HG02870 (cell line): ENCODE measurements around the gene CHMP2B.
"Not testable (repeated sequence)": the region's sequence is repeated elsewhere in the genome, so short reads cannot be mapped to it uniquely, and the experiment has no call there.

Experiments
- ATAC-seq: cut with Tn5 transposase; IDR thresholded peaks from one replicate; pipeline ENCODE4 v1.9.1; 2021; ENCODE audit warnings: mild to moderate bottlenecking, moderate library complexity; ENCODE audit not compliant: unreplicated experiment

Gene CHMP2B

DNA sequence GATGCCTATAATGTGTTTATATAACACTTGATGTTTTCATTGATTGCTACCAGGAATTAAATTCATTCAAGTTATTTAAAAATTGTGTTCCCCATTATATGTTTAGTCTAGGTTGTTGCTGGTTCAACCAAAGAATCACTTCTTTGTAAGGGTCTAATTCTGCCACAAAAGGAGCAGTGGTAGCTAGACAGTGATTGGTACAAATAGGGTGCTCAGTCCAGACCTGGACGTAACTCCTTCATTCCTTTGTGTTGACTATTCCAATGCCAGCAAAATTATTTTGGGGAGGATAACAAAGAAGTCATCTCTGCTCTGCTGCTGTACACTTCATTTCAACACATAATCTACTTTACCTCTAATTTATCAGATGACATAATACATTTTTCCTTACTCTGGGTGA lies 1.2 kb downstream of the CHMP2B start:
- ATAC-seq = no peak

DNA sequence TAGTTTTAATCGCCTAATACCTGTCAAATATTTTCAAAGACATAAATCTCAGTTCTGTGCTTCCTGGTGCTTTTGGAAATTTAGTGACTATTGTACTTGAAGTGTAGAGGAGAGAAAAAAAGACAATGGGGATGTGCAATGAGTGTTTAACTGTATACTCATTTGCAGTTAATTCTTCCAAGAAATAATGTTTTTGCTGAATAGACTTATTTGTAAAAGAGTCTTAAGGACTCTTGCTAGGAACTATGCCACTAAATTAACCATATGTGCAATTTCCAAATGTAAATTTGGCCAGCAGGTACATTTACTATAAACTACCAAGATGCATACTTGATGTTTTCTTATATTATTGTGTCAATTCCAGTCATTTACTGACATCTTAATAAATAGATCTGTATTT lies 2.0 kb downstream of the CHMP2B start:
- ATAC-seq = no peak

DNA sequence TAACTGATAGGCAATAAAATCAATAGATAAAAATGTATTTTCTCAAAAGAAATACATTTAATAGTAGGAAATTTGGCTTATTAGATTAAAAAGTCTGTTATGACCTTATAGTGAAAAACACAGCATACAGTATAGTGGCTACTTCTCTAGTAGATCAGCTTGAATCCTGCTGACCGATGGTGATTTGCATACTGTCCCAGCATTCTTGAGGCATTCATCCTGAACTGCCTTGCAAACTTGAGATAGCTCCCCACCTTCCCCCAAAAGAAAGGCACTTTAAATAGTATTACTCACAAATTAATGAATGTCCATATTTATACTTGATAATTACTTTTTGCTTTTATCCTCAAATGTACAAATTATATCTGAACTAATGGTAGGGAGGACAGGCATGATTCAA lies 6.7 kb downstream of the CHMP2B start:
- ATAC-seq = no peak

DNA sequence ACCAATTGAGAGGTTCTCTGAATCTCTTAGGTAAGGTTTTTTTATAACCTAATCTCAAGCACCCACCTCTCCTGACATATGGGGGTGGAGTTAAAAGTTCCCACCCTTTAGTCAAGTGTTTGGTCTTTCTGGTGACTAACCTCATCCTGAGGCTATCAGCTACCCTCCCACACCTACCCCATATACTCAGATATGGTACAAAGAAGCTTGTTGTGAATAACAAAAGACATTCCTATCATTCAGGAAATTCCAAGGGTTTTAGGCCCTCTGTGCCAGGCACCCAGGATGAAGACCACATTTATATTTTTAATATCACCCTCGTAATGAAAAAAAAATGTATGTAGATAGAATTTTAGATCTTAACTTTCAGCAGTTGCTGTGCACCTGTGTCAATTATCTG lies 9.0 kb downstream of the CHMP2B start:
- ATAC-seq = no peak

DNA sequence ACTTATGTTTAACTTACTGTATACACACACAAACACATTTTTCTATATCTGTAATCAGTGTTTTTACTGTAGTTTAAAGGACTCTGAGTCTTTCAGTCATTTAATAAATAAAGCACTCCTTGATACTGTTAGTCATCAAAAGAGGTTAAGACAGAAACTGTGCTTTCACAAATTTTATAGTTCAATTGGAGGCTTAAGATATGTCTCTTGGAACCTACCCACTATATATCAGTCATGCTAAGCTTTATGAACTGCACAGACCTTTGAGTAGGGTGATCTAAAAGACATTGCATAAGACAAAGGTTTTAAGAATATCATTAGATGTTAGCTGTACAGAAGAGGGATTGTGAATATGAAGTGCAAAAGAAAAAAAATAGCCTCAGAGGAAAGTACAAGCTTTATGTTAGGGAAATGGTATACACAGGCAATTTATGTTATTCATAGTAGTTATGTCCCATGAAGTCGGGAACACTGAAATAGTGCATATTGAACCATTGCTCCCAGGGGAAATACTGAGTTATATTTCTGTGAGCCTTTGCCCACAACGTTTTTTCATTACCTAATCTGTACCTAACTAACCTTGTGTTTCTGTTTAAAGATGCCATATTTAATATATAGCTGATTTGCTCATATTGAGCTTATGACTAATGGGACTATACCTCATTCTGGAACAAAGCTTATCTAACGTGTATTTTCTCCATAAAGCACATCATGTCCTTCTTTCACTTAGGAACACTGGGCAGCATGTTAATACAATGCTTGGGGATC lies 19.7 kb downstream of the CHMP2B start:
- no peak for ATAC-seq

DNA sequence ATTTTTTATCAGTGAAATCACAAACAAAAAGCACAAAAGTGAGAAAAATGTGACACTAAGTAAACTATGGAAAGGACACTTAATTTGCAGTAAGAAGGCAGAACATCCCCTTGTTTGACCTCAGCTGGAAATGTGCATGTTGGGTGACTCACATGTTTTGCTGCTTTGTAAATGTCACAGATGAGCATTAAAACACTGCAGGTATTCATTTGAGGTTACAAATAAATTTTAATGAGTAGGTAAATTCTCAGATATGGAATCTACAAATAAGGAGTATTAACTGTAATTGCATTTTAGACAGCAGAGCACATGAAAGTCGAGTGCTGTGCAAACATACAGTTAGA lies 20.3 kb downstream of the CHMP2B start:
- no peak for ATAC-seq

DNA sequence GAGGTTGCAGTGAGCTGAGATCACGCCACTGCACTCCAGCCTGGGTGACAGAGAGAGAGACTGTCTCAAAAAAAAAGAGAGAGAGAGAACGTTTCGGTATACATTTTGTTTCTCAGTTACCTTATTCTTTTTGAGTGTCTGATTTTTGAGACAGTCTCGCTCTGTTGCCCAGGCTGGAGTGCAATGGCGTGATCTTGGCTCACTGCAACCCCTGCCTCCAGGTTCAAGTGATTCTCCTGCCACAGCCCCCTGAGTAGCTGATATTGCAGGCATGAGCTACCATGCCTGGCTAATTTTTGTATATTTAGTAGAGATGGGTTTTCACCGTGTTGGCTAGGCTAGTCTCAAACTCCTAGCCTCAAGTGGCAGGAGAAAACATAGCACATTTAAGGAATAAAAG lies 21.1 kb downstream of the CHMP2B start:
- not testable (repeated sequence) for ATAC-seq

DNA sequence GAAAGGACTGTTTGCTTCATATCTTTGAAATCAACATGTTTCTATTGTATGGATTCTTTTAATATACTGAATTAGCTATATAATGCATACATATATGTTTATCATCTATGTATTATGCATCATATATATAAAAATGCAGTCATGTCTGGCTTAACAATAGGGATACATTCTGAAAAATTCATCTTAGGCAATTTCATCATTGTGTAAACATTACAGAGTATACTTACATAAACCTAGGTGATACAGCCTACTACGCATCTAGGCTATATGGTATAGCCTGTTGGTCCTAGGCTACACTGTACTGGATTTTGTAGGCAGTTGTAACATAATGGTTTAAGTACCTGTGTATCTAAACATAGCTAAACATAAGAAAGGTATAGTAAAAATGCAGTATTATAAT lies 21.7 kb downstream of the CHMP2B start:
- ATAC-seq = no peak

DNA sequence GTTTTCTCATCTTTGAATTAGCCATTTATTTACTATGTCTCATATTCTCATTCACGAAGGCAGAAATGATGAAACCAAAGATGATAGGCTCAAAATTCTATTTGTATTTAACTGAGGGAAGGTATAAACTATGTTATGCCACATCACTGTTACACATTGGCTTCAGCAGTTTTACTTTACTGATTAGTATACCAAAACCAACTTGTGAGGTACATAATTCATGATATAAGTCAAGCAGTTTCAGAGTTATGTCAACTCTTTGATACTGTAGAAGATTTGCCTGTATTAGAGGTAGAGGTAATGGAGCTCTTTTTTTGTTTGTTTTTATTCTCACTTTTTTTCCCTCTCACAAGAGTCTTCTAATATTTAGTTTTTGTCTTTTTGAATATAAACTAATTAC lies 22.9 kb downstream of the CHMP2B start:
- ATAC-seq = no peak

DNA sequence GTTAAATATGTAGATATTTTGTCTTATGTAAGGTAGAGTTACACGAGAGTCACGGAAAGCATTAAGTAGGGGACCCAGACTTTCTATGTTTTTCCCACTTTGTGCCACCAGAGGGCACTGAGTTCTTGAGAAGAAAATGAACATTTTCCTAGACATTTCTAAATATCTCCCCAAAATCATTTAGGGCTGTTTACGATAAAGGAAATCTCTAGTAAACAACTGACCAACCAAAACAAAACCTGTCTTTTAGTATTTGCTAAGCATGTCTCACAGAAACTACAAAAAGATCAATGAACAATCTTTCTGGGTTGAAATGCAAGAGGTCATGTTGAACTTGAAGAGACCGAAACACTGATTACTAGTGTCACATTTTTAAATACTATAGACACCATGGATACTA lies 33.2 kb downstream of the CHMP2B start:
- peak; percentile 81 for ATAC-seq

DNA sequence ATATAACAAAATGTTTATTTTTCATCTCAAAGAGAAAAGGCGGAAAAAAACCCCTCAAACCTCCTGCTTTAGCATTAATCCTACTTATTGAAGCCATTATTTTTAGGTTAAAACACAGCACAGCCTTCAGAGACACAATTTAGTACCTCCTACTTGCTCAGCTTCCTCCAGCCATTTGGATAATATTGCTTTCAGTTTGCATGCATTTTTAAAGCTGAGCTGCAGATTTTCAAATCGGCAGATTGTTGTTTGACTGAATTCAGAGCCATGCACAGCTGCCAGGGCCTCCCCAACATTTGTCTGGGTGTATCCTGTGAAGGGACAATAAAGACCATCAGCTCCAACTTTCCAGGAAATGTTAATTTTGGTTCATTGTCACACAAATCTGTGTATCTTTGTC lies 34.8 kb downstream of the CHMP2B start:
- ATAC-seq = no peak

DNA sequence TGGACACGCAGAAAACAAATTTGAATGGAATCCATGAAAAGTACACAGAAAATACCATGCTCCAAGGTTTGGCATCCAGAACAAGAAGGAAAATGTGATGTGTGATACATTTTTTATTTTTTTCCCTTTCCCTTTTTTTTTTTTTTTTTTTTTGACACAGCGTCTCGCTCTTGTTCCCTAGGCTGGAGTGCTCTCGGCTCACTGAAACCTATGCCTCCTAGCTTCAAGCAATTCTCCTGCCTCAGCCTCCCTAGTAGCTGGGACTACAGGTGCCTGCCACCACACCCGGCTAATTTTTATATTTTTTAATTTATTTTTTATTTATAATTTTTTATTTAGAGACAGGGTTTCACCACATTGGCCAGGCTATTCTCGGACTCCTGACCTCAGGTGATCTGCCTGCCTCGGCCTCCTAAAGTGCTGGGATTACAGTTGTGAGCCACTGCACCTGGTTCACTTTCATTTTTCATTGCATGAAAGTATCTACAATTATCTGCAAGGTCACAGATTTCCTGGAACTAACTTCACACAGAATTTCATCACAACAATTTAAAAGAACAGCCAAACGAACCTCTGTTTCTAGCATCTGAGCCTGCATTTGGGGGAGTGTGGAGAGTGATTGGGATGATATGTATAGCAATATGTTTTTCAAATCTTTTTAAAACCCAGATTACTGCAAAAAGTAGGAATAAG lies 41.0 kb downstream of the CHMP2B start:
- no peak for ATAC-seq

DNA sequence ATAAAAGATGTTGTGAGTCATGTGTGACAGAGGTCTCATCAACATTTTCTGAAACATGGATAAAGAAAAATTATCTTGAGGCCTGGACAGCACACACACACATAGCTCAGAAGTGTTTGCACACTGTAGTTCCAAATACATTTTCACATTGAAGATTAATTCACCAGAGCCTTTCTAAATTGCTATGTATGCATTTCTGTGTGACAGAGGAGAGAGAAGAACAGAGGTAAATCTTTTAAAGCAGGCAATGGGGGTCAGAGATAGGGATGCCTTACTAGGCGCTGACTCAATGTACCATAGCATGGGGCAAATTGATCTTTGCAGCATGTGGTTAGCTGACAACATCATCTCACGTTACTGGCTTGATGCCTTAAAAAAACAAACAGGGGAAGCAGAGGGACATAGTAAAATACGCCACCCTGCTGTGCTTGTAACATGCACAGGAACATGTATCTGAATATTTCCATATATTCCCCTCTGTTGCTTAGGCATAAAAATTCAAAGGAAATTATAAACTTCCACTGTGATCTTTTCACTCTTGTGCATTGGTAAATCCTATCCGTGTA lies 41.6 kb downstream of the CHMP2B start:
- no peak for ATAC-seq

DNA sequence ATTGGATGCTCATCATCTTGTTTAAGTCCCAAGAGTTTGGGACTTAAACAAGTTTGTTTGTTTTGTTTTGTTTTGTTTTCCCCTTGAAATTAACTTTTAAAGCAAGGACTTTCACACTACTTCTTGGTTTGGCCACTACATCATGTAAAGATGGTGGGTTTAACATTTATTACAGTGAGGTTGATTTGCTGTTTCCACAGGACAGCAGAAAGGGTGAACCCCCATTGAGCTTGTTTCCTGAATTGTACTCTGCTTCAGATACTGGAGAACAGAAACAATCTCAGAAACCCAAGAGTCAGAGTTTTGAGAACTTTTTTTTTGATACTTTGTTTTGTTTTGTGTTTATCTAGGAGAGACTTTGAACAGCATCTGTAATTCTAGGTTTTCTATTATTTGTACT lies 42.6 kb downstream of the CHMP2B start:
- no peak for ATAC-seq

DNA sequence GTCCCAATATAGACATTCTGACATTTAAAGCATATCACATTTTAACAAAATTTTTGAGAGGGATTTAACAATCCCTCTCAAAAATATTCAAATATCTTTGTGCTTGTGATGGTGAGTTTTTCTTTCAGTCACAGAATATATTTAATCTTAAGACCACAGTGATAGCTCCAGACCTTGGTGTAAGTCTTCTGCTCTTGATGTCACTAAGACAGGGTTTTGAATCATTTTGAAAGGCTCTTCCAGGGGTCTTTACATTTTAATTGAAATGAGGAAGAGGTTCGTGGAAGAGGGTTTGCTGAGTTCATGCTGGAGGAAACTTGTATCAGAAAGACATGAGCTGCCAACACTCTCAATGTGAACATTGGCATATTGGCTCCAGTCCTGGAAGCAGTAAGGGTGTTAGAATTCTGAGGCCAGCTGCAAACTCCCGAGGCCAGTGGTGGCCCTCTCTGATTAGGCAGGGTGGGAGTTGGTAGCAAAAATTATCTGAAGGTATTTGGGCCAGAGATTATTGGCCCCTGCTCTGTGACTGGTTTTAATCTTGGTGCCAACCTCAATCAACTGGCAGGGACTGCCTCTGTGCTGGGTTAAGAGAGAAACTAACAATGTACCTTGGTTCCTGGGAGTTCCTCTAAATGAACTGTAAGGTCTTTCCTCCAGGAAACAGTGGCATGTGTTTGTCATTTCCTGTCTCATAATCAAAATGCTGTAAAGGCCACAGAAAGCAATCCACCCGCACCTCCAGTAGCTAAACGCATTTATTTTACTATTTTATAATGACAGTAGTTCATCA lies 44.0 kb downstream of the CHMP2B start:
- no peak for ATAC-seq

DNA sequence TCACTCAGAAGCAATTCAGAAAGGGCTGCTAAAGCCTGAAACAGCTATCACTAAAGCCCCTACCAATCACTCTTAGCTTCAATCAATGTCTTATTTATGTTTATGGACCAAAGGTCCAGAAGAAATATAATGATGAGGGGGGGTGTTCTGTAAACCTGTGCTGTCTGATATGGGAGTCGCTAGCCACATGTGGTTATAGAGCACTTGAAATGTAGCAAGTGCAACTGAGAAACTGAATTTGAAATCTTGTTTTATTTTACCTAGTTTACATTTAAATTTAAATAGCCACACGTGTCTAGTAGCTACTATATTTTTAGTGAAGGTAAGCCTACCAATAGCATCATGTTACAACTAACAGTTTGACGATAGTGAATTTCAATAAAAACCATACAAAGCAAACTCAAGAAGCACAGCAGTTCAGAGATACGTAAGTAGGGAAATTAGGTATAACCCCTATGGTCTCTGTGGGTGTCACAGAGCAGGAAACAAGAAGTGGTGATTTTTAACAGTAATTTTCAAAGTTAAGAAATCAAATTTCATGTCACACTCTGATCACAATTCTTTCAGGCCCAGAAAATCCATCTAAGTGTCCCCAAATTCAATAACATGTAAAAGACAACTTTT lies 45.7 kb downstream of the CHMP2B start:
- peak; percentile 97 for ATAC-seq

DNA sequence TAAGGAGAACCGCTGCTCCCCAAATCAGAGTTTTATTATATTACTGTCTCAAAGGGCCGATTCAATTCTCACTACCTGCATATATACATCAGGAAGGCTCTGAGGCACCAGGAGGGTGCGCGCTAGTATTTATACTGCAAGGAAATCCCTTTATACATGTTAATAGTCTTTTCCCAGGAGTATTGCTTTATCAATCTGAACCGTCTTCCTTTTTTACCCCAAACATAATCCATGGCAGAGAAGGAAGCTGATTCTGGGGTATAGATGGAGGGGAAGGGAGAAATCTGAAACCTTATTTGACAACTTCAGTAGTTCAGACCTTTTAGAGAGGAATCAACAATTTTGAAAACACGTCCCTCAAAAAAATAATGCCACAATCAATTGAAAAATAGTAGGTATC lies 49.4 kb downstream of the CHMP2B start, which contains the start of gene POU1F1:
TSS of gene POU1F1 (minus strand) at position 101 of the 400 bp plus-strand sequence. CDS start 122 bp downstream, outside the sequence.
- no peak for ATAC-seq

DNA sequence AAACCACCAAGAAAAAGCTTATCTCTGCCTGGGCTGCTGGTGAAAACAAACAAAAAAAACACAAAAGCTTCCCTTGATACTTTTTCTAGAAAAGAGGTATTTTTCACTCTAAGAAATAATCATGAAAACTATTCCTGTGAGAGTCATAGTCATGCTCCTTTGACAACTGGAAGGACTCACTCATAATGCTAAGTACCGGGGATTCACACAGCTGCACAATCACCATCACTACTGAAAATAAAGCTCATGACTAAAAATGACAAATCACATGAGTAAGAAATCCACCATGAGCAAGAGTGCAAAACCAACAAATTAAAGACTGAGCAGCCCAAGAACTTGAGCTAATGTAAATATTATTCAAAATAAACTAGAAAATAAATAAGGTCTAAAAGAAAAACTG lies 59.9 kb downstream of the CHMP2B start:
- peak; percentile 98 for ATAC-seq

DNA sequence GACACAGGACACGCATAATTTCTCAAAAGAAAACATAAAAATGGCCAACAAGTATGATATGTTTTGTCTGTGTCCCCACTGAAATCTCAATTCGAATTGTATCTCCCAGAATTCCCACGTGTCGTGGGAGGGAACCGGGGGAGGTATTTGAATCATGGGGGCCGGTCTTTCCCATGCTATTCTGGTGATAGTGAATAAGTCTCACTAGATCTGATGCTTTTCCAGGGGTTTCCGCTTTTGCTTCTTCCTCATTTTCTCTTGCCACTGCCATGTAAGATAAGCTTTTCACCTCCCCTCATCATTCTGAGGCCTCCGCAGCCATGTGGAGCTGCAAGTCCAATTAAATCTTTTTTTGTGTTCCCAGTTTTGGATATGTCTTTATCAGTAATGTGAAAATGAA lies 61.3 kb downstream of the CHMP2B start:
- ATAC-seq = no peak

DNA sequence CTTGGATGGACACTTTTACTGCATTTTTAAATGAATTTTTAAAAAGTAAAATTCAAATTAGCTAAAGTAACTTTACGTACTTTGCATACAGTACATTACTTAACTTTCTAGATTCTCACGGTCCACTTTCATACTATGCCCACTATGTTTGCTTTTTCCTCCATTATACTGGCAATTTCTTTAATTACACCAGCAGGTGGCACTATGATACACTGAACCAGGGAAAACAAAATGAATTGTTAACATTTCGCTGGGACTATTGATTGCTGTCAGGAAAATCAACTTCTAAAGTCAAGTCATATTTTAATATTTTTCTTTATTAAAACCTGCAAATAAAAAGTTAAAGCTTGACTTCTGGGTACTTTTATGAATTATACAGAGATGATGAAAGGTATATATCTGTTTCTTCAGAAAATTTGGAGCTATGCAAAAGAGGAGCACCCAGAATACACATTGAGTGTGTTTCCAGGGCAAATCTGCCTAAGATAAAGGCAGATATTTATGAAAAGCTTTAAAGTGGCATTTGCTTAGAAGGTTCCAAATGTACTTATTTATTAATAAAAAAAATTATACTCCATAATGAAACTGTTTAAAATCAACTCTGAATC lies 71.1 kb downstream of the CHMP2B start:
- peak; percentile 87 for ATAC-seq

DNA sequence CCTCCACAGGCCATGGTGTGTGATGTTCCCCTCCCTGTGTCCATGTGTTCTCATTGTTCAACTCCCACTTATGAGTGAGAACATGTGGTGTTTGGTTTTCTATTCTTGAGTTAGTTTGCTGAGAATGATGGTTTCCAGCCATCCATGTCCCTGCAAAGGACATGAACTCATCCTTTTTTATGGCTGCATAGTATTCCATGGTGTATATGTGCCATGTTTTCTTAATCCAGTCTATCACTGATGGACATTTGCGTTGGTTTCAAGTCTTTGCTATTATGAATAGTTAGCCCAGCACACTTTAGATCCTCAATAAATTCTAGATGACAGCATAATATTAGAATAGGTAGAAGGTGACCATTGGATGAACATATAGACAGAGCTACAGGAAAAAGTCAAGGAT lies 77.9 kb downstream of the CHMP2B start:
- ATAC-seq = not testable (repeated sequence)
